CD14-positive monocyte (primary cell): ENCODE measurements around the gene STARD3. TPM values are rescaled to one million over a fixed set of nuclear protein-coding genes. Genes with fewer than 3 reads are reported as not detected.
"Not testable (repeated sequence)": the region's sequence is repeated elsewhere in the genome, so short reads cannot be mapped to it uniquely, and the experiment has no call there.

Experiments
- DNase-seq, 3 donors: peaks; one replicate each; pipeline ENCODE4 v3.0.0-alpha.2; 2011 to 2022
- H2AFZ ChIP-seq: 2 replicates; pipeline ENCODE4 v1.6.0; 2012; ENCODE audit warnings: mild to moderate bottlenecking, low read depth, low read length, inconsistent platforms; ENCODE audit not compliant: insufficient read depth, poor library complexity, severe bottlenecking
- H3K27ac ChIP-seq, 2 donors: 1 replicate in 1 of 2; 2 replicates in 1 of 2; pipeline ENCODE4 v1.5.1; 2012 to 2013; ENCODE audit warnings: low read length in 2 of 2, control low read depth in 1 of 2, inconsistent platforms in 1 of 2, low read depth in 1 of 2, mild to moderate bottlenecking in 1 of 2
- H3K27me3 ChIP-seq, 2 donors: one replicate each; pipeline versions ENCODE4 v1.6.0 to v1.6.1; 2011 to 2013; ENCODE audit warnings: low read length in 2 of 2; ENCODE audit not compliant: control insufficient read depth in 2 of 2, insufficient read depth in 2 of 2
- H3K36me3 ChIP-seq, 2 donors: replicated peaks in 1 of 2; 1 replicate in 1 of 2; 2 replicates in 1 of 2; pipeline versions ENCODE4 v1.5.1 to v1.6.1; 2012 to 2013; ENCODE audit warnings: low read length in 2 of 2, control low read depth in 1 of 2, inconsistent platforms in 1 of 2, mild to moderate bottlenecking in 1 of 2; ENCODE audit not compliant: insufficient read depth in 2 of 2, control insufficient read depth in 1 of 2
- H3K4me1 ChIP-seq, 2 donors: 1 replicate in 1 of 2; 2 replicates in 1 of 2; pipeline versions ENCODE4 v1.5.1 to v1.6.1; 2012 to 2013; ENCODE audit warnings: low read length in 2 of 2, control low read depth in 1 of 2, inconsistent platforms in 1 of 2, mild to moderate bottlenecking in 1 of 2, moderate library complexity in 1 of 2; ENCODE audit not compliant: insufficient read depth in 2 of 2, control insufficient read depth in 1 of 2
- H3K4me2 ChIP-seq: replicated peaks from 2 replicates; pipeline ENCODE3; 2012; ENCODE audit warnings: low read length, moderate library complexity, mild to moderate bottlenecking; ENCODE audit not compliant: poor library complexity, severe bottlenecking; ENCODE audit errors: extremely low read depth
- H3K4me3 ChIP-seq, 3 experiments: fragments of 200-600 bp in 1 of 3; sonication (generic) in 1 of 3; replicated peaks in 1 of 3; 1 replicate in 2 of 3; 2 replicates in 1 of 3; pipeline ENCODE4 v1.5.1; 2011 to 2013; ENCODE audit warnings: low read length in 3 of 3, mild to moderate bottlenecking in 3 of 3, control low read depth in 2 of 3, low read depth in 2 of 3, inconsistent platforms in 1 of 3, moderate library complexity in 1 of 3
- H3K79me2 ChIP-seq: 2 replicates; pipeline ENCODE4 v1.6.0; 2012; ENCODE audit warnings: mild to moderate bottlenecking, control low read depth, inconsistent platforms, low read length, moderate library complexity; ENCODE audit not compliant: insufficient read depth
- H3K9ac ChIP-seq: 2 replicates; pipeline ENCODE4 v1.6.0; 2017; ENCODE audit warnings: low read length, mild to moderate bottlenecking; ENCODE audit not compliant: insufficient read depth, poor library complexity, severe bottlenecking
- H3K9me3 ChIP-seq, 2 donors: replicated peaks in 1 of 2; 1 replicate in 1 of 2; 2 replicates in 1 of 2; pipeline versions ENCODE4 v1.5.1 to v1.6.1; 2012 to 2013; ENCODE audit warnings: low read length in 2 of 2, control low read depth in 1 of 2; ENCODE audit not compliant: control insufficient read depth in 1 of 2, insufficient read depth in 1 of 2
- H4K20me1 ChIP-seq: 2 replicates; pipeline ENCODE4 v1.6.0; 2012; ENCODE audit warnings: mild to moderate bottlenecking, low read length, control low read depth, moderate library complexity; ENCODE audit not compliant: insufficient read depth
- H3K27ac Mint-ChIP-seq, 7 donors: one replicate each; pipeline ENCODE4 v1.8.0; 2020; ENCODE audit warnings: mild to moderate bottlenecking in 7 of 7, mixed read lengths in 7 of 7, moderate library complexity in 6 of 7, inconsistent platforms in 2 of 7
- H3K27me3 Mint-ChIP-seq, 3 donors: one replicate each; pipeline ENCODE4 v1.8.0; 2021 to 2022; ENCODE audit warnings: low read depth in 3 of 3, mild to moderate bottlenecking in 3 of 3, mixed read lengths in 3 of 3, moderate library complexity in 3 of 3, inconsistent platforms in 1 of 3
- H3K36me3 Mint-ChIP-seq, 2 donors: one replicate each; pipeline ENCODE4 v1.8.0; 2020; ENCODE audit warnings: mixed read lengths in 2 of 2, inconsistent platforms in 1 of 2, mild to moderate bottlenecking in 1 of 2
- H3K4me1 Mint-ChIP-seq: one replicate; pipeline ENCODE4 v1.8.0; 2020; ENCODE audit warnings: mild to moderate bottlenecking, mixed read lengths
- H3K4me3 Mint-ChIP-seq, 2 donors: one replicate each; pipeline ENCODE4 v1.8.0; 2020; ENCODE audit warnings: mild to moderate bottlenecking in 2 of 2, mixed read lengths in 2 of 2, moderate library complexity in 1 of 2
- H3K9me3 Mint-ChIP-seq, 7 donors: one replicate each; pipeline ENCODE4 v1.8.0; 2020 to 2022; ENCODE audit warnings: mixed read lengths in 7 of 7, mild to moderate bottlenecking in 6 of 7, moderate library complexity in 6 of 7, inconsistent platforms in 2 of 7
- CTCF ChIP-seq: fragments of 200-600 bp; IDR thresholded peaks from one replicate; pipeline ENCODE4 v1.8.0; 2022; ENCODE audit warnings: antibody characterized with exemption, mild to moderate bottlenecking
- WGBS: methylation state at CpG from one replicate; pipeline ENCODE4 v1.1.5; 2013; ENCODE audit warnings: missing lambda C conversion rate; ENCODE audit not compliant: insufficient coverage; 5-methylcytosine and 5-hydroxymethylcytosine counted together
- intact Hi-C, 2 donors: fragments of 100-400 bp; cut with micrococcal nuclease; formaldehyde crosslinking; loops; one replicate each; pipeline versions ENCODE4 v1.15.0 to v1.15.1; 2023
- polyA minus RNA-seq: library from RNA; depleted of rRNA, polyadenylated mRNA; stranded (reverse); fragments of >200 nt; gene quantifications from 2 replicates; pipeline ENCODE4 v1.2.3, GENCODE V29; 2012
- polyA plus RNA-seq, 3 donors: library from polyadenylated mRNA; depleted of rRNA in 1 of 3; unstranded in 2 of 3; stranded (reverse) in 1 of 3; fragments of 300-500 nt in 2 of 3; fragments of >200 nt in 1 of 3; fragmentation: Illumina TruSeq in 2 of 3; gene quantifications; 1 replicate in 2 of 3; 2 replicates in 1 of 3; pipeline ENCODE4 v1.2.3, GENCODE V29; 2012 to 2021
- total RNA-seq, 12 experiments: library from RNA in 1 of 12; stranded (reverse) in 1 of 12; fragments of 120-200 nt in 1 of 12; gene quantifications; one replicate each; pipeline ENCODE4 v1.2.4 and lab custom pipeline; 2013 to 2026; ENCODE audit warnings: mixed read lengths in 6 of 12, inconsistent platforms in 1 of 12

The STARD3 gene
- 22.7 TPM for total RNA-seq (2013)
- polyA plus RNA-seq (100 to 1,000 TPM in 1 of 3 donors, 10 to 100 TPM in 2; 35.1 to 114 (median 45.3) TPM), polyA minus RNA-seq (21.9 and 41.4 TPM in 2 replicates), total RNA-seq (lab: John Stamatoyannopoulos, UW) (12.2 to 55.7 (median 43.7) reads per million in 11 experiments)

GRCh38 chr17:39636927-39637736 lies at the start of gene STARD3:
STARD3 (plus strand) TSS chr17:39637144; CDS start chr17:39653532, 16,388 bp downstream.
- intact Hi-C loops, result loop anchor here (5.0 kb wide), 3 partner anchors 50 to 115 kb away; partner anchors contain the start of genes MIEN1 (in 1 of the 2) and PGAP3 (in 1 of the 2)

GRCh38 chr17:39590180-39590579 lies 46.8 kb upstream of the STARD3 start:
- WGBS, result 60% methylated on average over 1 of the region's 2 CpGs
- H3K4me3 ChIP-seq, H3K27ac ChIP-seq, H3K9ac ChIP-seq, H3K36me3 ChIP-seq, H3K4me2 ChIP-seq, H2AFZ ChIP-seq, H3K9me3 Mint-ChIP-seq, H3K4me3 Mint-ChIP-seq, H3K79me2 ChIP-seq, H4K20me1 ChIP-seq, DNase-seq, H3K9me3 ChIP-seq, H3K27ac Mint-ChIP-seq, H3K36me3 Mint-ChIP-seq, intact Hi-C loops, H3K4me1 Mint-ChIP-seq, H3K4me1 ChIP-seq: not testable (repeated sequence)
- H3K27me3 ChIP-seq, result peaks cover 9 to 28% of the 10 kb centered on the region in 2 donors
- H3K27me3 Mint-ChIP-seq, result peaks cover 40 to 54% (median 44%) of the 10 kb centered on the region in 3 donors

More at GRCh38 chr17:39636927-39637736, at the start of gene STARD3:
- DNase-seq, result peak; percentile 84 to 88 (median 85)
- no peaks in the 10 kb centered on the region for H3K9me3 ChIP-seq
- peaks cover 44% of the 10 kb centered on the region for H4K20me1 ChIP-seq
- no peaks in the 10 kb centered on the region for H3K9me3 Mint-ChIP-seq
- peak within 1 kb of the TSS; percentile 85 to 90 (median 87) for H3K4me3 ChIP-seq
- peak within 1 kb of the TSS; percentile 86 to 96 (median 93) for H3K27ac Mint-ChIP-seq
- H3K36me3 Mint-ChIP-seq, result peaks cover 5 to 15% of the 10 kb centered on the region in 2 donors
- H3K4me3 Mint-ChIP-seq, result peak within 1 kb of the TSS; percentile 87 to 93
- no peak for TF ChIP-seq CTCF
- under 1% methylated on average over 60 of the region's 69 CpGs for WGBS
- peaks cover 0 to 4% of the 10 kb centered on the region in 2 donors for H3K27me3 ChIP-seq
- H3K9ac ChIP-seq, result peak within 1 kb of the TSS; percentile 86
- peaks cover 64% of the 10 kb centered on the region for H3K4me1 Mint-ChIP-seq
- H2AFZ ChIP-seq, result peak within 1 kb of the TSS; percentile 86
- peaks cover 4 to 8% (median 8%) of the 10 kb centered on the region in 3 donors for H3K27me3 Mint-ChIP-seq
- peaks cover 54% of the 10 kb centered on the region for H3K79me2 ChIP-seq
- H3K4me1 ChIP-seq, result peaks cover 59 to 71% of the 10 kb centered on the region in 2 donors
- peak within 1 kb of the TSS; percentile 71 to 90 for H3K27ac ChIP-seq
- H3K4me2 ChIP-seq, result peak within 1 kb of the TSS; percentile 90
- H3K36me3 ChIP-seq, result no peaks in the 10 kb centered on the region
